HG03064 (cell line): ENCODE data around the gene SH3BP4.

Source experiments
- ATAC-seq: cut with Tn5 transposase; IDR thresholded peaks from one replicate; pipeline ENCODE4 v1.9.1; 2021; ENCODE audit warnings: low read depth; ENCODE audit not compliant: unreplicated experiment

SH3BP4 gene

DNA sequence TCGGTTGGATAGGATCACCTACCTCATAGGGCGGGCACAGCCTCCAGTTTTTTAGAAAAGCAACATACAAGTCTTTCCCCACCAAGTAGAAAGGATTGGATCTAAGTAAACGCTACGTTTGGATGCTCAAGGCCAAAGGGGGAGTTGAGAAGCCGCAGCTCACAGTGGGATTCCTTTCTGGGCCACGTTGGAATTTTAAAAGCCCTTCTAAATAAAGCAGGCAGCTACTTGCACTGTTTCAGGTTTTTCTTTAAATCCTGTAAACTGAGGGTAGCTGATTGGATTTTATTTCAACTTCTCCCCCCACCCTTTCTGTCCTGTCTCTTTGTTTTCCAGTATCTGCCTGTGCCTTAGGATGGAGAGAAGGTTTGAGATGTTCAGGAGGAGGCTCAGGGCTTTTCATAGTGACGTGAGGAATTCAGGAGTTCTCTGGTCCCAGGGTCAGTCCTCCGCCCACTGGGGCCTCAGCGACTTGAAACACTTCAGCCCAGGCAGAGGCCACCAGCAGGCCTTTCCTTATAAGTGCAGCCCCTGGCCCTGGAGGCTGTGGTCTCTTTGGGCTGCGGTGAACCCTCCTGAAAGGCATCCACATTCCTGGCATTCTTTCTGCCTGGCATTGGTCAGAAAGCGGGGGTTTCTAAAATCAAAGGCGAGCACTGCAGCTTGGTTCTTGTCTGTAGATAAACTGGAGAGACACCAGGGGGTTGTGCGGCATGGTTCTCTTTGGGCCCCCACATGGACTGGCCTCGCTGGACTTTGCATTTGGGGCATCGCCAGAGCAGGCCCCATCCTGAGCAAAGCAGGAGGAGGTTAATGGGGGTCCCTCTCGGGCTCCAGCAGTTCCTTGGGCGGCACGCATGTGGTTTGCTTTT, 44.5 kb downstream of the SH3BP4 start:
- ATAC-seq = no peak

- ATAC-seq = no peak
These were observed 45.1 kb downstream of the SH3BP4 start for GRCh38 chr2:234996941-234997270.

DNA sequence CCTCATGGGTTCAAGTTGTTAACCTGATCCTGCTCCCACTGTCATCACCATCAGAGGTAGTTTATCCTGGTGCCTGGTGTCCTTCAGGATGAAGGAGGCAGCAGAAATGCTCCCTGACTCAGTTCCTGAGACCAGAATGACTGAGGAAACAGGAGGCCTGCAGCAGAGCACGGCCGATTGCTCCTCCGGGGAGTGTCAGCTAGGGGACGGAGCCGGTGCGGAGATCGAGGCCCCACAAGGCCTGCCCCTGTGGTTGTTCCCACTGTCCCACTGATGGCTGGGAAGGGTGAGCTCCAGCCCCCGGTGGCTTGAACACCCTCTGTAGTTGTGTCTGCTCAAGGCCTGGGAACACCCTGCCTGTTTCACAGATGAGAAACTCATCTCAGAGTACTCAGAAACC, 45.6 kb downstream of the SH3BP4 start:
- ATAC-seq = no peak

DNA sequence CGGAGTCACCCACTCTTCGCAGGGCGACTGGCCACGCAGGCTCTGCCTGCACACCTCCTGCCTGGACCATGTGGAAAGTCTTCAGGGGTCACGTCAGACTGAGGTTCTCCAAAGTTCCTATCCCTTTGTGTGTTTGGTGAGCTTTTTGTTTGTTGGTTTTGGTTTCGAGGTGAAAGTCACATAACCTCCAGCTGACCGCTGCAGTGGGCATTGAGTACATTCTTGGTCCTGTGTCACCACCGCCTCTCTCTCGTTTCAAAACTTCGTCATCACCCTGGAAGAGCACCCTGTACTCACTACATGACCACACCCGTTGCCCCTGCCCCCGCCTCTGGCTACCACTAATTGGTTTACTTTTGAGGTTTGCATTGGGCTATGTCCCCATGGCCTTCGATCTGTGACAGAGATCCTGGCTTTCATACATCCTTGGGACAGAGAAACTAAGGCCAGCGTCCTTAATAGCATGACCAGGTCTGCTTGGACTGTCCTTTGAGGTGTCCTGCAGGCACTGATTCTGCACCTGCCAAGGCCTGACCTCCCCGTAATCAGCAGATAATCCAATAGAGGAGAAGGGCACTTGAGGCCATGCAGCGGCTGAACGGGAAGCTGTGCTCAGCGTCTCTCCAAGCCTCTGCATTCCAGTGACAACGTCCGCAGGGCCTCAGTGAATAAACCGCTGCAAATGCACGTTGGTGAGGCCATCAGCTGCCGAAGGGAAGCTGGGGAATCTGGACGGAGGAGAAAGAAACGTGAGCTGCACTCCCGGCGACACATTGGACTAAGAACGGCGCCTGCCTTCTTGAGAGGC, 46.8 kb downstream of the SH3BP4 start:
- ATAC-seq = no peak

DNA sequence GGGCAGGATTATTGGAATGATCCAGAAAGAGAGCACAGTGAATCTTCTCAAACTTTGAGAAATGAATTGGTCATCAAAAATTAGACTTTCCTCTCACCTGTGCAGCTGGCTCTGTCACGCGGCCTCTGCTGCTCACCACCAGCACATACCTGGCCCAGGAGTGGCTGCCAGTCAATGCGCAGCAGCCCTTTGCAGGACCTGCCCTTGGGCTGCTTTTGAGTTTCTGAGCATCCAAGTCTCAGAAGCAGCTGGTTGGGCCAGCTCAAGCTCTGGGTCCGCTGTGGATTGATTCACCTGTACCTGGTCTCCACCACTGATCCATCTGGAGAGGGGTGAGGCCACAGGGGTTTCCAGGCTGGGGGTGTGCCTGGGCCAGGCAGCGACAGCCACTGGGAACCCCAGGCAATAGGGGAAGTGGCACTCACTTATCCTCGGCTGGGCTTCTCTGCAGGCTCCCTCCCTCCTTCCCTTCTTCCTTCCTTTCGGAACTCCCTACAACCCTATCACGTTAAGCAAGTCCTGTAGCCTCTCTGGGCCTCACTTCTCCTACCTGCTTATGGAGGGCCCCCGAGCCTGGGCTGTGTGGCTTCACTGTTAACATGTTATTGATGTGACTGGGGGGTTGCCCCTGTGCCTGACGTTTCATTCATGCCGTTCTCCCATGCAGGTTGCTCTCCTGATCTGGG, 48.1 kb downstream of the SH3BP4 start:
- no peak for ATAC-seq

- ATAC-seq = no peak
These were observed 48.8 kb downstream of the SH3BP4 start for GRCh38 chr2:235000426-235001236.

- ATAC-seq = no peak
These were observed 49.7 kb downstream of the SH3BP4 start for GRCh38 chr2:235001237-235002133.

DNA sequence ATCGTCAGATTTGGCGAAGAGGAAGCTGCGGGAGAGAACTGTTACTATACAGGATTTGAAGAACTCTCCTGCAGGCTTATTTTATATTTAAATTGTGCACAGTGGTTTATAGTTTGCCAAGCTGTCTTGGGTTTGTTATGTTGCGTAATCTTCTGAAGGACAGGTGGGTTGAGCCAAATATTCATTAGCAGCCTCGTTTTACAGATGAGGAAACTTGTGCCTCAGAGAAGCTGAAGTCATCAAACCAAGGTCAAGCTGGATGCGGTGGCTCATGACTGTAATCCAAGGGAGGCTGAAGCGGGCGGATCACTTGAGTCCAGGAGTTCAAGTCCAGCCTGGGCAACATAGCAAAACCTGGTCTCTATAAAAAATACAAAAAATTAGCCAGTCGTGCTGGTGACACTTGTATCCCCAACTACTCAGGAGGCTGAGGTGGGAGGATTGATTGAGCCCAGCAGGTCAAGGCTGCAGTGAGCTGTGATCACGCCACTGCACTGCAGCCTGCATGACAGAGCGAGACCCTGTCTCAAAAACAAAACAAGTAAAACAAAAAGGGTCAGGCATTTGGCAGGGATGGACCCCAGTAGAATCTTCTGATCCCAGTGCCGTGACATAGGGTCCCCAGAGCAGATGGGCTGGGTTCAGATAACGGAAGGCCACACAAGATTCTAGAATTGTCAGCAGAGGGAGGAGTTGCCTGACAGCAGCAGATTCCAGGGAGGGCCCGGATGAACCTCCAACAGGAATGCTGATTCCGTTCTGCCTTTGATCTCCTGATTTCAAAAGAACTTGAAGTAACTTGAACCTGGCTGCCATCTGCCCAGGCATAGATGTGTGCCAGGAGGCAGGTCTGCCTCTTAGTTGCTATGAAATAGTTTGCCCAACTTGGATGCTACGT, 50.6 kb downstream of the SH3BP4 start:
- ATAC-seq = no peak

GRCh38 chr2:235003096-235003775, 51.4 kb downstream of the SH3BP4 start:
- no peak for ATAC-seq

- no peak for ATAC-seq
These were observed 52.6 kb downstream of the SH3BP4 start for GRCh38 chr2:235004329-235004903.

DNA sequence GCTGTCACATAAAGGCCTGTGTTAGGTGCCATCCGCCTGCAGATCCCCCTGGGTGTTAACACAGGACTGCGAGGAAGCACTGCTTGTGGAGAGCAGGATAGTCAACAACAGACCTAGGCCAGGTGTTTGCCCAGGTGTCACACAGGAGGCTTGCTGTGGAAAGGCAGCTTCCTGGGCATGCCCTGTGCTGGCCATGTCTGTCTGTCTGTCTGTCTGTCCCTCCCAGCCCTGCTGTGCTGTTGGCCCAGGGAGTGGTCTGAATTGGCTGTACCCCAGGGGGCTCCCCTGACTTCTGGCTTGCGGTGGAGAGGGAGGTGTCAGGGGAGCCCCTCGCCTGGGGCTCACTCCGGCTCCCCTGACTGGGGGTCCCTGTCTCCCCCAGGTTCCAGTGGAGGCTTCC, 53.2 kb downstream of the SH3BP4 start:
- ATAC-seq = no peak

DNA sequence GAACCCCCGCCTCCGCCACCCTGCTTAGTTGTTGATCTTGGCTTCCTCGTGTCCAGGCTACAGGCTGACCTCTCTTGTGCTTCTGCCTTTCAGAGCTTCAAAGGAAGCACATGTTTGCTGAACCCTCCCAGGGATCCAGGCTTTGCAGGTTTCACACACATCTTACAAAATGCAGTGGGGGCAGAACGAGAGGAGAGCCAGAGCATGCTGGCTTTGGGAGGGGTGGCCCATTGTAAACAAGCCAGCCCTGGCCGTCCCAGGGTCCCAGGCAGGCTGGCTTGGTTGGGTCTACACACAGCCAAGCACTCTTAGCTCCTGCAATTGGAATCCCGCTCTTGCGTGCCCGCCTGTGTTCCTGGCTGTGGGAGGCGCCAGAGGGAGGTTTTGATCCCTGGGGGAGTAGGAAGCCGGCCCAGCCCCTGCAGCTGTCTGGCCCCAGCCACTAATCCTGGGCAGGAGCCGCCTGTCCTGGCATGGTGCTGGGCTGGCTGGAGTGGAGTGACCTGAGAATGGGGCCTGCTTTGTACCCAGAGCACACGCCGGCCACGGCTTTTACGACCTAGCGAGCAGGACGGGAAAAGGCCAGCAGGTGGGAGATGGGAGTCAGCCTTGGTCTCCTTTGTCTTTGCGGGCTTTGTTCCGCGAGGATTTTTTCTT, 53.9 kb downstream of the SH3BP4 start:
- ATAC-seq = no peak

DNA sequence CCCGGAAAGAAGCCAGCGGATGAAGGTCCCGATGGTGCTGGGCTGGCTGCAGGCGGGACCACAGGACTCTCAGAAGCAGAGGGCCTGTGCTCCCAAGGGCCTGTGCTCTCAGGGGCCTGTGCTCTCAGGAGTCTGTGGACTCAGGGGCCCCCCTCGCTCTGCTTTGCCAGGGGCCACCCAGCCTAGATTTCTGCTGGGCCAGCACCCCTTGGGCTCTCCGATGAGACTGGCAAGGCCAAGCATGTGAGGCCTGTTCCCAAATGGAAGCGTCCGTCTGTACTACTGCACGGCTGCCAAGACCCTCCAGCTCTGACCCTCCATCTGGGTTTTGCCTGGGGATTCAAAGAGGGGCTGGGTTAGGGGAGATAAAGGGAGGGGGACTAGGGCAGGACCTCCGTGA, 54.6 kb downstream of the SH3BP4 start:
- ATAC-seq = no peak

DNA sequence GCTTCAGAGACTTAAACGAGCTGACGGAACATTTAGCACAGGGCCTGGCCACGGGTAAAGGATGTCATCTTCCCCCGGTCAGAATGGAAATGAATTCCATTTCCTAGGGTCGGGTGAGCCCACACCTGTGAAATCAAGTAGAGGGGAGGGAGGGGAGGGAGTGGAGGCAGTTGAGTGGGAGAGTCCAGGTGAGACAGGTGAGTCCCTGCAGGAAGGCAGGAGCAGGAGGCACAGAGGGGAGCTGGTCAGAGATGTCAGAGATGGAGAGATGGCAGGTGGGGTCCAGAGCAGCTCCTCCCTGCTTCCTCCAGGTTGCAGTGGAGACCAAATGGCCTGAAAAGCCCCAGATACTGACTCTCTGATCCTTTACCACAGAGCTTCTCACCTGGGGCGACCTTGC, 55.2 kb downstream of the SH3BP4 start:
- no peak for ATAC-seq

GRCh38 chr2:235007664-235008457, 56.0 kb downstream of the SH3BP4 start:
- ATAC-seq = no peak

DNA sequence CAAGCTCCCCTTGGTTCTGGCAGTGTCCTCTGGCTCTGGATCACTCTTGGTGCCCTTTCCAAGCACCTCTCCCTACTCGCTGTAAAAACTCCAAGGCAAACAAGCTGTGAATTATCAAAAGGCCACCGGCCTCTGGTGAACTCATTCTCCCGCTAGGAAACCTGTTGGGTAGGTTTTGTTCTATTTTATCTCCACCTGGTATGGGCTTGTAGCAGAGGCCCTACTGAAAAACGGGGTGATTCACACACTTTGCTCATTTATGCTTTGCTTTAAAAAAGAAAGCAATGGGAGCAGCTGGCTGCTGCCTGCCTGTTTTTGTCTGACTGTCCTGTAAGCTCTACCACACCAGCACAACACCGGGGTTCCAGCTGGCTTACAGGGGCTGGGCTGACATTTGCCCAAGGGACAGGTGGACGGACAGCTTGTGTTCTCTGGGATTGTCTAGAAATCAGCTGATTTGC, 56.8 kb downstream of the SH3BP4 start:
- ATAC-seq = no peak
